ENCODE results near the gene SBNO2.

SBNO2 gene

DNA sequence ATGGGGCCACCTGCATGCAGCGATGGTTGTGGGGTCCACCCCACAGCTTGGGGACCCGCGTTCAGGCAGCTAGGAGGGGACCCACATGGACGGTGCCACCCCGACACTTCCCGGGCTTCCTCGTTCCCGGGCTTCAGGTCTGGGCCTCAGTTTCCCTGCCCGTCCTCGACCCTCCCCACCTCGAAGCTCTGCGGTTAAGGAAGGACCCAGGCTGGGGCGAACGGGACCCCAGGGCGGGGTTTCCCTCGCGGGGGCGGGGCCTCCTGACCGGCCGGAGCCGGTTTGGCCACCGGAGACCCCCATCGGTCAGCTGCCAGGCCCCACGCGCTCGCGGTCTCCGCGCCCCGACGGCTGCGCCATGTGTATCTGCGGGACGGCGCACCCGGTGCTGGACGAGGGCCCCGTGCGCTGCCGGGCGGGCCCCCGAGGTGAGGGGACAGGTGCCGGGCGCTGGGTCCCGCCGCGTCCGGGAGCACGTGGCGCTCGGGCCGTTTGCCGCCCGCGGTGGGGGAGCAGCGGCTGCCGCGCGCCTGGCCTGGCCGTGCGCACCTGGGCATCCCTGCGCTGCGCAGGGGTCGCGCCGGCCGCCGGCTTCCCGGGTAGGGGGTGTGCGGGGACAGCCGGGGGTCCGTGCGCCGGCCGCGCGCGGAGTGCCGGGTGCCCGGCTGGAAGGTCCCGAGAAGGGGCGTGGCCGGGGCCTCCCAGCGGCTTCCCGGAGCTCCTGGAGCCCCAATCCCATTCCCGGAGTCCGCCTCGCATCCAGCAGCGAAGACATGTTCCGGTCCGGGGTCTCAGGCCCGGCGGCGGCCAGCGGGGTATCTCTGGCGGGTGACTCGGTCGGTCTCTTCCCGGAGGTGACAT is 102.9 kb downstream of the SBNO2 start:
- DNase-seq (ENCODE audit: insufficient read length, low spot score) (no peak), FAIRE-seq (no peak)
- no peak for TF ChIP-seq POLR2A (IDR thresholded peaks at IDR 0.05; ENCODE audit: low read depth, low read length)

DNA sequence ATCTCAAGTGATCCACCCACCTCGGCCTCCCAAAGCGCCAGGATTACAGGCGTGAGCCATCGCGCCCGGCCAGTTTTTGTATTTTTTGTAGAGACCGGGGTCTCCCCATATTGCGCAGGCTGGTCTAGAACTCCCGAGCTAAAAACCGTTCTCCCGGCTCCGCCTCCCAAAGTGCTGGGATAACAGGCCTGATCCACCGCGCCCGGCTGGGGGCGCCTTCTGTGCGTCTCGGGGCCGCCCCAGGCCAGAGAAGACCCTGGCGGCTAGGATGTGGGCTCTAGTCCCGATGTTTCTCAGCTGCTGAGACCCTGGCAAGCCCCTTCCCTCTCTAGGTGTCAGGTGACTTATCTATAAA is 103.5 kb downstream of the SBNO2 start:
- FAIRE-seq = no peak
- DNase-seq (ENCODE audit: insufficient read length, low spot score) = no peak
- no peak for TF ChIP-seq POLR2A (IDR thresholded peaks at IDR 0.05; ENCODE audit: low read depth, low read length)

DNA sequence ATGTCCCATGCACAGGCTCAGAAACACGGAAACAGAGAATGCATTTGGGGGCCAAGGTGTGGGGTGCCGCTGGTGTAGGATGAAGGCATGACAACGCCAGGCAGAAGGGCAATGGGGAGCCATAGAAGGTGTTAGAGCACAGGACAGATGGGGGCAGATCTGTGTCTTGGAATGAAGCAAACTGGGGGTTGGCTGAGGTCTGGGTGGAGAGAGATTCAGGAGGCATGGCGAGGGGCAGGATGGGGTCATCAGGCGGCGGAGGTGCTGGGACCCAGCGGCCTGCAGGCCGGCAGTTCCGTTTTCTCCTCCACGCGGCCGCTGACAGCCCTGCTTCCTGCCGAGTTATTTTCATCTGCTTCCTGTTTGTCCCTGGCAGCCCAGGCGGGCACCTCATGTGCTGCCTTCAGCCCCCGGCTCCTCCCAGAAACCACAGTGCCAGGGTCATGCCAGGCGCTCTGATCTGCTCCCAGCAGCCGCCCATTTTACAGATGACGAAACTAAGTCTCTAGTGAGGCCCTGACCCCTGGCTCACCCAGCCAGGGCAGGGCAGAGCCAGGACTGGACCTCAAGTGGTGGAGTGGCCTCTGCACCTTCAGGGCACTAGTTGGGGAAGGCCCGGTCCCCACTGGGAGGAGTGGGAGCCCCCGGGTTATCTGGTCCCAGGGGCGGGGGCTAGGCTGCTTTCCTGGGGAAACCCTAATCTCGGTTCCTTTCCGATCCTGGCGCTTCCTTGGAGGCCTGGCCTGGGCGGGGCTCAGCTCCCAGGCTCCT is 104.9 kb downstream of the SBNO2 start:
- FAIRE-seq (no peak), DNase-seq (ENCODE audit: insufficient read length, low spot score) (no peak)
- TF ChIP-seq POLR2A (IDR thresholded peaks at IDR 0.05; ENCODE audit: low read depth, low read length) = no peak

DNA sequence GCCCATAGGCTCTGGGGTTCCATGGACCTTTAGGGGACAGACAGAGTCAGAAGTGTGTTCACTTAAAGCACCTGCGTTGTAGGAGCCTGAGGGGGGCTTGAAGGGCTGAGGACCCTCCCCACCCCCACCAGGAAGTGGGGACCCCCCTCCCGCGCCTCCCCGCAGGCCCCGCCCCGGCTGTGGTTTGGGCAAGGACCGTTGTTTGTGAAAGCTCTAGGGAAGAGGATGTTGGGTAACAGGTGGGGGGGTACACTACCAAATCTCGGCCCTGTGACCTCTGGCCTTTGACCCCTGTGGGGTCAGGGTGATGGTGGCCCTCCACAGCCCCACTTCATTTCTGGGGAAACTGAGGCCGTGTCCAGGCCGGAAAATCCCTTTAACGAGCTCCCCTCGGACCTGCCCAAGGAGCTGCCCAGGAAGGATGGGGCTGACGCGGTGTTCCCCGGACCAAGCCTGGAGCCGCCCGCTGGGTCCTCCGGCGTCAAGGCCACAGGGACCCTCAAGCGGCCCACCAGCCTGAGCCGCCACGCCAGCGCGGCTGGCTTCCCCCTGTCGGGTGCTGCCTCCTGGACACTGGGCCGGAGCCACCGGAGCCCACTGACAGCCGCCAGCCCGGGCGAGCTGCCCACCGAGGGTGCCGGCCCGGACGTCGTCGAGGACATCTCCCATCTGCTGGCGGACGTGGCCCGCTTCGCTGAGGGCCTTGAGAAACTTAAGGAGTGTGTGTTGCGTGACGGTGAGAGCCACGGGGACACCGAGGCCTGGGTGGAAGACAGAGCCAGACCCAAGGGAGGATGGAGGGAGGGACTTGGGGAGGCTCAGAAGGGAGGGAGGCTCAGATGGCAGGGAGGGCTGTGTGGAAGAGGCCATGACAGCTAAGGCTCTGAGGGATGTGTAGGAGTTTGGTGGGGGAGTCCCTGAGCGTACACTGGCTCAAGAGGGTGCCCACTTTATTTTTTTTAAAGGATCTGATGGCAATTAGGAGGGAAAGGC is 105.8 kb downstream of the SBNO2 start:
- DNase-seq (ENCODE audit: insufficient read length, low spot score) (no peak), FAIRE-seq (no peak)
- no peak for TF ChIP-seq POLR2A (IDR thresholded peaks at IDR 0.05; ENCODE audit: low read depth, low read length)

DNA sequence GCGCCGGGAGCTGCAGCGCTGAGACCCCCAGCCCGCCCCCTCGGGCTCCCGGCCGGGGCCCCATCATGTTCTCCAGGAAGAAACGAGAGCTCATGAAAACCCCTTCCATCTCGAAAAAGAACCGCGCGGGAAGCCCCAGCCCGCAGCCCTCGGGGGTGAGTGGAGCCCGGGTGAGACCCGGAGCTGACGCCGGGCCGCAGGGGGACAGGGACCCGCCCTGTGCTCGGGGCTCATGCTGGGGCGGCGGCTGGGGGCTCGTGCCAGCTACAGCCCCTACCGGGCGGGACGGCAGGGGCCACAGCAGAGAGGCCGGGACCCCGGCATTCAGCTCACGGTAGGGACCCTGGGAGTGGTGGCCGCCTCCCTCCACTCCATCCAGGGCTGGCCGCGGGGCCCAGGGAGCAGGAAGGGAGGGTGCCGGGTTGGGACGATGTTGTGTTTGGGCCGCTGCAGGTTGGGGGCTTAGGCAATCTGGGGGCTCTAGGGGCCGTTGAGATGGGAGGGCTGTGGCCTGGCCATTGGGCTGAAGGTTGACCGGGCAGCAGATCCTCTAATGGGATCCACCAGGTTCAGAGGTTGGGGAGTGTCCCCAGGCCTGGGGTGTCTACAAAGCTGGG is 106.6 kb downstream of the SBNO2 start:
- FAIRE-seq (no peak), DNase-seq (ENCODE audit: insufficient read length, low spot score) (no peak)
- TF ChIP-seq POLR2A (IDR thresholded peaks at IDR 0.05; ENCODE audit: low read depth, low read length) = no peak

DNA sequence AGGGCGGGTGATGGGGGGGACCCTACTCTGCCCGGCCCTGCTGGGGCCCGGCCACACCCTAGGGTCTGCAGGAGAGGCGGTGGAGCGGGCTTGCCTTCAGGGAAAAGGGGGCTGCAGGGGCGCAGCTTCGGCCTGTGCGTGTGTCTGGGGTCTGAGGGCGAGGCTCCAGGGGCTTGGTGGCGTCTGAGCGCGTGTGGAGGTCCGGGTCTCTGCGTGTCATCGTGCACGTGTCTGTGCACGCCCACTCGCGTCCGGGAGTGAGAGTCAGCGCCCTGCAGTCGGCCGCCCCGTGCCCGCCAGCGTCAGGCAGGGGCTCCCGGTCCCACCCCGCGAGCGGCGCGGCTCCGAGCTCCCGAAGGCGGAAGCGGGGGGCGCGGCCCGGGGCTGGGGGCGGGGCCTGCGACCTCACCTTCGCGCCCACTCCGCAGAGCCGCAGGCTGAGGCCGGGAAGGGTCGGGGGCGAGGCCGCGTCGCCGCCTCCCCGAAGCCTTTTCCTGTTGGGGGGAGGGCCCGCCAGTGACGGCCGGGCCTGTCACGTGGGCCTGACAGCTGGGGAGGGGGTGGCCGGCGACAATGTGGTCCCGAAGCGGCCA is 107.2 kb downstream of the SBNO2 start, which contains the start of gene ARHGAP45:
Gene ARHGAP45, plus strand, starts transcription at position 420 of the 593 bp plus-strand sequence. CDS start 239 bp downstream, outside the sequence.
- TF ChIP-seq POLR2A (IDR thresholded peaks at IDR 0.05; ENCODE audit: low read depth, low read length) = no peak
- no peak for FAIRE-seq
- DNase-seq (ENCODE audit: insufficient read length, low spot score) = no peak

DNA sequence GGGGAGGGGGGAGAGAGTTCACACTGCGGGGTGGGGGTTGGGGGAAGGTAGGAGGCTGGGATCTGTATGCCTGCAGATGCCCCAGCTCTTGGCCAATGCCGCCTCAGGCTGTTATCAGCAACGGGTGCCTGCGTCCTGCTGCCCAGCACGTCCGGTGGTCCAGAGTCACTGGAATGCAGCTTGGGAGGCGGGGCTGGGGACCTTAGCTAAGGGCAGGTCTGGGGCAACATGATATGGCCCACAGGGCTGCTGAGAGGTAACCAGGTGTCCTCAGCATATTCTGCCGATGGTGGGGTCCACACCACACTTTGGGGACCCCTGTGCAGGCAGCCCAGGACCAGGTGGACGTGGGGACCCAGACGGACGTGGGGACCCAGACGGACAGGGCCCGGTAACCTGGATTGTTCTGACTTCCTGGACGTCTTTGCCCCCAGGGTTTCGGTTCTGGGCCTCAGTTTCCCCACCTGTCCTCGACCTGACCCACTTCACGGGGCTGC is 107.8 kb downstream of the SBNO2 start:
- FAIRE-seq (no peak), DNase-seq (ENCODE audit: insufficient read length, low spot score) (no peak)
- no peak for TF ChIP-seq POLR2A (IDR thresholded peaks at IDR 0.05; ENCODE audit: low read depth, low read length)

DNA sequence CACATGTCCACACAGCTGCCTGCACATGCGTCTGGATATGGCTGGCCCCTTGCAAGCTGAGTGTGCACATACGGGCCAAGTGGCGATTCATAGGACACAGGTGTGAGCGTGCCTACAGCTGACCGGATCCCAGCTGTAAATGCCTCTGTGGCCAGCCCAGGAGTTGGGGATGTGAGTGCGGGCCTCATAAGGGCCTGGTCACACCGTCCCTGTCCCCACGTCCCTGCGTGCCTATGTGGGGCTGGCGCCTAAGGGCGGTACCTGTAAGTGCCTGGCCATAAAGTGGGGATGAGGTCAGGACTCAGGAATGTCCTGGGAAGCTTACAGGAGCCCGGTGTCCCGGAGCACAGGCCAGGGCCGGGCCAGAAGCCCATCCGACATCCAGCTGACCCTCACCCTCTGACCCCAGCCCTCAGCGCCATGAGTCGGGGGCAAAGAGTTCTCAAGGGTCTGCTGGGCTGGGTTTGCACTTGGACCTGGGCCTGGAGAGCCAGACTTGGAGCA is 108.4 kb downstream of the SBNO2 start:
- DNase-seq (ENCODE audit: insufficient read length, low spot score) = peak; percentile 60
- 0 out of 2 replicates have a peak, but pooled peaks have one; percentile 13 for TF ChIP-seq POLR2A (IDR thresholded peaks at IDR 0.05; ENCODE audit: low read depth, low read length)
- FAIRE-seq = no peak

DNA sequence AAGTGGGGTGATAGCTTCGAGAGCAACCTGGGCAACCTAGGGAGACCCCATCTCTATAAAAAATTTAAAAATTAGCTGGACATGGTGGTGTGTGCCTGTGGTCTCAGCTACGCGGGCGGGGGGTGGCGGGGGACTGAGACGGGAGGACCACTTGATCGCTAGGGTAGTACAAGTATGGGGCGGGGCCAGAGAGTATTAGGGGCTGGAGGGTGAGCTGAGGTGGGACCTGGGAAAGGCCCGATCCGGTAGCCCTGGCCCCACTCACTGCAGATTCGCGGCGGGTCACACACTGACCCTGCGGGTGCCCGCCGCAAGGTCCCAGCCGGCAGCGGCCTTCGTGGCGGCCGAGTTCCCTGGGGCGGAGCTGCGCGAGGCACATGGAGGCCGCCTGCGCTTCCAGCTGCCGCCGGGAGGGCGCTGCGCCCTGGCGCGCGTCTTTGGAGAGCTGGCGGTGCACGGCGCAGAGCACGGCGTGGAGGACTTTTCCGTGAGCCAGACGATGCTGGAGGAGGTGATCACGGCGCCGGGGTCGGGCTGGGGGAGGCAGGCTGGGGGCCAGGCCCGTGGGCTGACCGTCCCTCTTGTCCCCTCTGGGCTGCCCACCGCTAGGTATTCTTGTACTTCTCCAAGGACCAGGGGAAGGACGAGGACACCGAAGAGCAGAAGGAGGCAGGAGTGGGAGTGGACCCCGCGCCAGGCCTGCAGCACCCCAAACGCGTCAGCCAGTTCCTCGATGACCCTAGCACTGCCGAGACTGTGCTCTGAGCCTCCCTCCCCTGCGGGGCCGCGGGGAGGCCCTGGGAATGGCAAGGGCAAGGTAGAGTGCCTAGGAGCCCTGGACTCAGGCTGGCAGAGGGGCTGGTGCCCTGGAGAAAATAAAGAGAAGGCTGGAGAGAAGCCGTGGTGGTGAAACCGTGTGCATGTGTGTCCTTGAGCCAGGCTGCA is 109.1 kb downstream of the SBNO2 start:
- FAIRE-seq = no peak
- no peak for TF ChIP-seq POLR2A (IDR thresholded peaks at IDR 0.05; ENCODE audit: low read depth, low read length)
- DNase-seq (ENCODE audit: insufficient read length, low spot score) = peak; percentile 86

DNA sequence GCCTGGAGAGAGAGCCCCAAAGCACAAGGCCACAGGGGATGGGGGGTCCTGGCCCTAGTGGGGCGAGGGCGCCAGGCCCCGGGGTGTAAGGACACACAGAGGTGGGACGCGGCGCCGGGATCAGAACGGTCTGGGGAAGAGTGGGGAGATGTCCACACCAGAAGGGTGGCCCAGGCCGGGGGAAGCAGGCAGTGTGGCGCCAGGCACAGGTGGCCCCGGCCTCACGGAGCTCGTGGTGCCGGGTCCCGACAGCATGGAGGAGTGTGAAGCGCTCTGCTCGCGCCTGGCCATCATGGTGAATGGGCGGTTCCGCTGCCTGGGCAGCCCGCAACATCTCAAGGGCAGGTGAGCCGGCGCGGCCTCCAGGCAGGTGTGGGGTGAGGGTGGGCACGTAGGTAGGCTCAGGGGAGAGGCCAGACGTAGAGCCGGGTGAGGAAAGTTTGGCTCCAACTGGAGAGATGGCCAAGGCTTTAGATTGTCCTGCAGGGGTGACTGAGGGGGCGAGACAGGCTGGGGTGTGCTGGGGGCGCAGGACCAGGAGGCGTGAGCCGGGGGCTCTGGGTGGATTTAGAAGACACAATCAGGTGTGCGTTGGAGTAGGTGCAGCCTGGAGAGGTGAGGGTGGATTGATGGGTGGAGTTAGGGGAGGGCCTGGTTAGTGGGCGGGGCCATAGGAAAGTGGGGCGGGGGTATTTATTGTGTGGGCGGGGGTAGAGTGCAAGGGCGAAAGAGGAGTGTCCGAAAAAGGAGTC is 110.0 kb downstream of the SBNO2 start:
- DNase-seq (ENCODE audit: insufficient read length, low spot score) (no peak), FAIRE-seq (no peak)
- no peak for TF ChIP-seq POLR2A (IDR thresholded peaks at IDR 0.05; ENCODE audit: low read depth, low read length)

Data from H54 (cell line).